DOHH2 (cell line): ENCODE measurements around the gene PAIP2.

ENCODE experiments used
- H3F3A ChIP-seq: fragments of 200-600 bp; sonication (generic), shearing (Covaris generic); 2 replicates; pipeline ENCODE4 v1.6.0; 2016; ENCODE audit warnings: antibody characterized with exemption, mild to moderate bottlenecking; ENCODE audit not compliant: control insufficient read depth, insufficient read depth
- H3K27ac ChIP-seq: fragments of 200-600 bp; sonication (generic); 2 replicates; pipeline ENCODE4 v1.5.1; 2014; ENCODE audit warnings: low read depth, mild to moderate bottlenecking, low read length, moderate library complexity
- H3K27me3 ChIP-seq: fragments of 200-600 bp; sonication (generic); 2 replicates; pipeline ENCODE4 v1.6.1; 2014; ENCODE audit warnings: mild to moderate bottlenecking, low read length, mixed read lengths; ENCODE audit not compliant: control insufficient read depth
- H3K36me3 ChIP-seq: fragments of 200-600 bp; sonication (generic); 2 replicates; pipeline ENCODE4 v1.6.1; 2014; ENCODE audit warnings: mild to moderate bottlenecking, low read length, moderate library complexity, mixed read lengths; ENCODE audit not compliant: control insufficient read depth
- H3K4me1 ChIP-seq: fragments of 200-600 bp; sonication (generic); 2 replicates; pipeline ENCODE4 v1.6.1; 2014; ENCODE audit warnings: mild to moderate bottlenecking, low read length, mixed read lengths; ENCODE audit not compliant: control insufficient read depth
- H3K4me2 ChIP-seq: fragments of 200-600 bp; sonication (generic); 2 replicates; pipeline ENCODE4 v1.6.0; 2014; ENCODE audit warnings: mild to moderate bottlenecking, low read length, moderate library complexity
- H3K4me3 ChIP-seq: fragments of 200-600 bp; sonication (generic); 2 replicates; pipeline ENCODE4 v1.5.1; 2014; ENCODE audit warnings: mild to moderate bottlenecking, low read length, mixed read lengths
- H3K79me2 ChIP-seq: fragments of 200-600 bp; sonication (generic); 2 replicates; pipeline ENCODE4 v1.6.1; 2014; ENCODE audit warnings: mild to moderate bottlenecking, low read length, mixed read lengths; ENCODE audit not compliant: control insufficient read depth
- H3K9me2 ChIP-seq: fragments of 200-600 bp; sonication (generic); replicated peaks from 2 replicates; pipeline ENCODE4 v1.6.1; 2014; ENCODE audit warnings: mild to moderate bottlenecking, low read length, mixed read lengths; ENCODE audit not compliant: control insufficient read depth
- H3K9me3 ChIP-seq: fragments of 200-600 bp; sonication (generic); 2 replicates; pipeline ENCODE4 v1.6.1; 2014; ENCODE audit warnings: antibody characterized with exemption, low read length, mixed read lengths; ENCODE audit not compliant: control insufficient read depth, insufficient read depth
- H4K20me1 ChIP-seq: fragments of 200-600 bp; sonication (generic); 2 replicates; pipeline ENCODE4 v1.6.0; 2014; ENCODE audit warnings: low read depth, mild to moderate bottlenecking, antibody characterized with exemption, low read length, moderate library complexity; ENCODE audit not compliant: control insufficient read depth, insufficient read depth
- CTCF ChIP-seq: fragments of 200-600 bp; sonication (generic); IDR thresholded peaks from one replicate; pipeline ENCODE4 v1.5.1; 2014; ENCODE audit warnings: antibody characterized with exemption, mild to moderate bottlenecking, low read depth, low read length; ENCODE audit not compliant: poor library complexity, severe bottlenecking
- EZH2phosphoT487 ChIP-seq: fragments of 200-600 bp; sonication (generic); IDR thresholded peaks from 2 replicates; pipeline ENCODE4 v1.6.1; 2017; ENCODE audit warnings: borderline replicate concordance, mild to moderate bottlenecking, antibody characterized with exemption, low read length, moderate library complexity, mixed read lengths

The PAIP2 gene

DNA sequence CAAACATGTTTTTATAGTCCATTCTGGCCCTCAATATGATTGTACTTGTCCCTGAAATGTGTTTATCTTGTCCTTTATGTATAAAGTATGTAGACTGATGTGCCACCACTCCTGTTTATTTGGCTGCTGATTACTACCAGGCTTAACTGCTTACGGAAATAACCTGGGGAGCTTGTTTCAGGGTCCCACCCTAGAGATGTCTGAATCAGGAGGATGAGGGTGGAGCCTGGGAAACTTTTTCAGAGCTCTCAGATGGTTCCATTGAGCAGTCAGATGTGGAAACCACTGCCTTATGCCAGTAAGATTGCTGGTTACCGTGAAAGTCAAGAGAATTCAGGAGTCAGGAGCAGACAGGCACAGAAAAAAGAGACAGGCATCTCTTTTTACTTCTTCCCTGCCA lies 22.3 kb downstream of the PAIP2 start:
- H3K9me3 ChIP-seq, result no peaks in the 10 kb centered on the region
- H3K4me3 ChIP-seq, result no peak overlapping the region
- H3K27ac ChIP-seq, result no peak overlapping the region
- H3K4me2 ChIP-seq, result no peak overlapping the region
- TF ChIP-seq EZH2phosphoT487, result no peak
- H3K4me1 ChIP-seq, result no peaks in the 10 kb centered on the region
- H3F3A ChIP-seq, result peaks cover 10% of the 10 kb centered on the region; the same call in 1 of the 2 replicates
- H3K27me3 ChIP-seq, result no peaks in the 10 kb centered on the region
- H3K9me2 ChIP-seq, result no peaks in the 10 kb centered on the region
- peaks cover 50% of the 10 kb centered on the region for H3K79me2 ChIP-seq
- peaks cover 6% of the 10 kb centered on the region; the same call in 1 of the 2 replicates for H4K20me1 ChIP-seq
- peaks cover 71% of the 10 kb centered on the region for H3K36me3 ChIP-seq

DNA sequence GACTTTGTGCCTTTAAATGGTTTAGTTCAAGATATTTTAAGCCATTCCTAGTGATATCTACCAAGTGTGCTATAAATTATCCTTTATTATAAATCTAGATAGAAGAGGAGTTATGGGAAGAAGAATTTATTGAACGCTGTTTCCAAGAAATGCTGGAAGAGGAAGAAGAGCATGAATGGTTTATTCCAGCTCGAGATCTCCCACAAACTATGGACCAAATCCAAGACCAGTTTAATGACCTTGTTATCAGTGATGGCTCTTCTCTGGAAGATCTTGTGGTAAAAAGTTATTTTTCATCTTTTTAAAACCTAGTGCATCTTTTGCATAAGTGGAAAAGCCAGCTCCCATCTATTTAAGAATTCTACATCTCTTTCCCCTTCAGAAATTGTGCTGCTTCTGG lies 22.8 kb downstream of the PAIP2 start:
- TF ChIP-seq CTCF, result no peak
- no peak for TF ChIP-seq EZH2phosphoT487
- Histone ChIP-seq H3K27ac (no peak overlapping the region), H4K20me1 (peaks cover 6% of the 10 kb centered on the region; the same call in 1 of the 2 replicates), H3K79me2 (peaks cover 44% of the 10 kb centered on the region), H3K9me2 (no peaks in the 10 kb centered on the region), H3K36me3 (peaks cover 72% of the 10 kb centered on the region), H3K27me3 (no peaks in the 10 kb centered on the region), H3F3A (peaks cover 15% of the 10 kb centered on the region; the same call in 1 of the 2 replicates), H3K4me1 (no peaks in the 10 kb centered on the region), H3K9me3 (no peaks in the 10 kb centered on the region), H3K4me2 (no peak overlapping the region), H3K4me3 (no peak overlapping the region)

DNA sequence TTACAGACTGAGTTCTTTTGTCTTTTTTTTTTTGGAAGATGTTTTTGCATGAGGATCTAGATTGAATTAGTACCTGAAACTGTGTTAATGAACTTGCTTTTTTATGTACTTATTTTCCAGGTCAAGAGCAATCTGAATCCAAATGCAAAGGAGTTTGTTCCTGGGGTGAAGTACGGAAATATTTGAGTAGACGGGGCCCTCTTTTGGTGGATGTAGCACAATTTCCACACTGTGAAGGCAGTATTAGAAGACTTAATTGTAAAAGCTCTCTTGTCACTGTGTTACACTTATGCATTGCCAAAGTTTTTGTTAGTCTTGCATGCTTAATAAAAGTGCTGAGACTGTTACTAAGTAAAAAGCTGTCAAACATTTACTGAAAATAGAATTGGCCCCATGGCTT lies 27.0 kb downstream of the PAIP2 start:
- H3K36me3 ChIP-seq, result peaks cover 67% of the 10 kb centered on the region
- no peak overlapping the region for H3K27ac ChIP-seq

More for the DNA sequence above, 27.0 kb downstream of the PAIP2 start:
- H4K20me1 ChIP-seq, result peaks cover 4% of the 10 kb centered on the region; the same call in 1 of the 2 replicates
- TF ChIP-seq EZH2phosphoT487, result no peak
- TF ChIP-seq CTCF, result peak; percentile 28
- peaks cover 6% of the 10 kb centered on the region for H3K79me2 ChIP-seq
- no peak overlapping the region for H3K4me3 ChIP-seq
- peaks cover 23% of the 10 kb centered on the region; the same call in 1 of the 2 replicates for H3F3A ChIP-seq
- H3K9me2 ChIP-seq, result no peaks in the 10 kb centered on the region
- no peaks in the 10 kb centered on the region for H3K9me3 ChIP-seq
- no peaks in the 10 kb centered on the region for H3K27me3 ChIP-seq
- no peaks in the 10 kb centered on the region for H3K4me1 ChIP-seq
- H3K4me2 ChIP-seq, result no peak overlapping the region
